Tibial nerve (tissue), 4 donors: ENCODE results near the gene GTF2H3.

Experiments
- CTCF ChIP-seq, 5 experiments: fragments of 200-600 bp in 3 of 5; fragments of 450-650 bp in 2 of 5; sonication (generic) in 3 of 5; IDR thresholded peaks; one replicate each; pipeline ENCODE4 v1.5.1; 2016 to 2019; ENCODE audit warnings: antibody characterized with exemption in 5 of 5, mild to moderate bottlenecking in 3 of 5, moderate library complexity in 2 of 5
- EP300 ChIP-seq, 2 donors: sonication (generic); formaldehyde crosslinking; IDR thresholded peaks; one replicate each; pipeline ENCODE4 v1.6.1; 2017; ENCODE audit warnings: antibody characterized with exemption in 2 of 2, mild to moderate bottlenecking in 1 of 2
- POLR2A ChIP-seq, 2 donors: fragments of 450-650 bp; IDR thresholded peaks; one replicate each; pipeline ENCODE4 v1.6.1; 2017; ENCODE audit warnings: antibody characterized with exemption in 2 of 2, mild to moderate bottlenecking in 2 of 2, moderate library complexity in 2 of 2

- TF ChIP-seq CTCF (IDR thresholded peaks at IDR 0.05) (no peak), POLR2A (IDR thresholded peaks at IDR 0.05) (no peak), EP300 (IDR thresholded peaks at IDR 0.05) (no peak)
Measured at GRCh38 chr12:123614531-123614930, 19.1 kb upstream of the GTF2H3 start.
